Skeletal muscle cell (primary cell): Measurements from ENCODE around the gene TGFA.

Experiments
- DNase-seq: peaks from one replicate; pipeline ENCODE4 v3.0.0-alpha.2; 2010; ENCODE audit warnings: low read depth
- H3K4me3 ChIP-seq: 2 replicates; pipeline ENCODE4 v1.5.1; 2011; ENCODE audit warnings: low read depth, mild to moderate bottlenecking, control low read depth, low read length, moderate library complexity

Gene TGFA

GRCh38 chr2:70442301-70443077, 111.1 kb downstream of the TGFA start:
- H3K4me3 ChIP-seq: no peak overlapping the region
- DNase-seq: no peak

GRCh38 chr2:70440621-70441020, 113.0 kb downstream of the TGFA start:
- H3K4me3 ChIP-seq: no peak overlapping the region
- DNase-seq: no peak

GRCh38 chr2:70435138-70435537, 118.5 kb downstream of the TGFA start:
- no peak for DNase-seq
- no peak overlapping the region for H3K4me3 ChIP-seq

- no peak overlapping the region for H3K4me3 ChIP-seq
- DNase-seq: no peak
Observed at GRCh38 chr2:70433315-70433714, 120.3 kb downstream of the TGFA start.

- H3K4me3 ChIP-seq: no peak overlapping the region
- no peak for DNase-seq
Observed at GRCh38 chr2:70431716-70432347, 121.8 kb downstream of the TGFA start.

GRCh38 chr2:70426341-70426740, 127.3 kb downstream of the TGFA start:
- no peak for DNase-seq
- no peak overlapping the region for H3K4me3 ChIP-seq

GRCh38 chr2:70425682-70426301, 127.8 kb downstream of the TGFA start:
- H3K4me3 ChIP-seq: no peak overlapping the region
- no peak for DNase-seq

- no peak overlapping the region for H3K4me3 ChIP-seq
- no peak for DNase-seq
Observed at GRCh38 chr2:70420740-70421139, 132.9 kb downstream of the TGFA start.

GRCh38 chr2:70420143-70420542, 133.5 kb downstream of the TGFA start:
- H3K4me3 ChIP-seq: no peak overlapping the region
- DNase-seq: no peak

GRCh38 chr2:70418514-70418913, 135.1 kb downstream of the TGFA start:
- no peak overlapping the region for H3K4me3 ChIP-seq
- no peak for DNase-seq

- DNase-seq: no peak
- no peak overlapping the region for H3K4me3 ChIP-seq
Observed at GRCh38 chr2:70417011-70417410, 136.6 kb downstream of the TGFA start.

GRCh38 chr2:70412294-70413070, 141.1 kb downstream of the TGFA start:
- H3K4me3 ChIP-seq: no peak overlapping the region
- DNase-seq: no peak

- DNase-seq: no peak
Observed at GRCh38 chr2:70411483-70412125, 142.0 kb downstream of the TGFA start.

GRCh38 chr2:70403267-70404053, 150.2 kb downstream of the TGFA start:
- DNase-seq: no peak
- no peak overlapping the region for H3K4me3 ChIP-seq

More at GRCh38 chr2:70411483-70412125, 142.0 kb downstream of the TGFA start:
- no peak overlapping the region for H3K4me3 ChIP-seq

GRCh38 chr2:70400539-70400938, 153.1 kb downstream of the TGFA start:
- no peak for DNase-seq
- H3K4me3 ChIP-seq: no peak overlapping the region

- DNase-seq: no peak
- no peak overlapping the region for H3K4me3 ChIP-seq
Observed at GRCh38 chr2:70399046-70399445, 154.6 kb downstream of the TGFA start.
